HepG2 (cell line): Measurements from ENCODE around the gene CCDC66. TPM values are rescaled to one million over a fixed set of nuclear protein-coding genes. Genes with fewer than 3 reads are reported as not detected.

ENCODE experiments used
- AHR ChIP-seq: IDR thresholded peaks from 2 replicates; pipeline ENCODE4 v1.6.1; 2018; ENCODE audit warnings: missing genetic modification reagents, missing compliant biosample characterization
- BRD4 ChIP-seq: sonication (generic); formaldehyde crosslinking; IDR thresholded peaks from 2 replicates; pipeline ENCODE4 v1.4.0; 2020; ENCODE audit warnings: missing genetic modification reagents
- CBX5 ChIP-seq: sonication (generic); formaldehyde crosslinking; IDR thresholded peaks from 2 replicates; pipeline ENCODE4 v1.4.0; 2020; ENCODE audit warnings: missing genetic modification reagents, borderline replicate concordance
- FIP1L1 ChIP-seq: fragments of 200-400 bp; formaldehyde crosslinking; IDR thresholded peaks from 2 replicates; pipeline ENCODE4 v1.6.1; 2018; ENCODE audit warnings: low read depth, mild to moderate bottlenecking, low read length, moderate library complexity, borderline replicate concordance; ENCODE audit not compliant: insufficient read depth
- FOXK1 ChIP-seq: sonication (generic); formaldehyde crosslinking; IDR thresholded peaks from 2 replicates; pipeline ENCODE4 v1.4.0; 2020; ENCODE audit warnings: low read depth, missing genetic modification reagents, borderline replicate concordance
- KDM6A ChIP-seq: IDR thresholded peaks from 2 replicates; pipeline ENCODE4 v1.6.1; 2016; ENCODE audit warnings: low read depth
- NFE2 ChIP-seq: sonication (generic); formaldehyde crosslinking; IDR thresholded peaks from 2 replicates; pipeline ENCODE4 v1.4.0; 2020; ENCODE audit warnings: missing genetic modification reagents
- NFRKB ChIP-seq: fragments of 450-650 bp; IDR thresholded peaks from 2 replicates; pipeline ENCODE4 v1.6.1; 2017
- NKX3-1 ChIP-seq: sonication (generic); formaldehyde crosslinking; IDR thresholded peaks from 2 replicates; pipeline ENCODE4 v1.5.0; 2020; ENCODE audit warnings: missing genetic modification reagents
- PHB2 ChIP-seq: fragments of 450-650 bp; IDR thresholded peaks from 2 replicates; pipeline ENCODE4 v1.6.1; 2018; ENCODE audit not compliant: partially characterized antibody
- POGZ ChIP-seq: sonication (generic); formaldehyde crosslinking; IDR thresholded peaks from 2 replicates; pipeline ENCODE4 v1.4.0; 2020; ENCODE audit warnings: mild to moderate bottlenecking, missing genetic modification reagents
- RARA ChIP-seq: IDR thresholded peaks from 2 replicates; pipeline ENCODE4 v1.6.1; 2016; ENCODE audit warnings: missing genetic modification reagents, missing compliant biosample characterization
- REXO4 ChIP-seq: sonication (generic); formaldehyde crosslinking; IDR thresholded peaks from 2 replicates; pipeline ENCODE4 v1.8.0; 2022; ENCODE audit warnings: missing genetic modification reagents, mild to moderate bottlenecking, borderline replicate concordance
- RFXANK ChIP-seq: IDR thresholded peaks from 2 replicates; pipeline ENCODE4 v1.6.1; 2016
- SMC3 ChIP-seq: IDR thresholded peaks from 2 replicates; pipeline ENCODE4 v1.6.1; 2011; ENCODE audit warnings: low read length, improper control_type of control experiment
- TCF7L2 ChIP-seq: IDR thresholded peaks from 2 replicates; pipeline ENCODE4 v1.6.1; 2011; ENCODE audit warnings: mild to moderate bottlenecking, low read depth, low read length, moderate library complexity
- TOE1 ChIP-seq: sonication (generic); formaldehyde crosslinking; IDR thresholded peaks from 2 replicates; pipeline ENCODE4 v1.4.0; 2020; ENCODE audit warnings: mild to moderate bottlenecking, missing genetic modification reagents
- TP53 ChIP-seq: sonication (generic); formaldehyde crosslinking; conservative IDR thresholded peaks from 2 replicates; pipeline ENCODE4 v1.4.0; 2020; ENCODE audit warnings: missing genetic modification reagents
- ZBTB42 ChIP-seq: sonication (generic); formaldehyde crosslinking; IDR thresholded peaks from 2 replicates; pipeline ENCODE4 v1.5.0; 2020; ENCODE audit warnings: mild to moderate bottlenecking, missing genetic modification reagents
- ZFX ChIP-seq: sonication (generic); formaldehyde crosslinking; IDR thresholded peaks from 2 replicates; pipeline ENCODE4 v1.4.0; 2020; ENCODE audit warnings: mild to moderate bottlenecking, low read depth, missing genetic modification reagents, moderate library complexity
- ZIK1 ChIP-seq: sonication (generic); formaldehyde crosslinking; IDR thresholded peaks from 2 replicates; pipeline ENCODE4 v1.5.0; 2020; ENCODE audit warnings: mild to moderate bottlenecking, low read depth, missing genetic modification reagents, borderline replicate concordance
- ZNF570 ChIP-seq: sonication (generic); formaldehyde crosslinking; IDR thresholded peaks from 2 replicates; pipeline ENCODE4 v1.4.0; 2020; ENCODE audit warnings: mild to moderate bottlenecking, missing genetic modification reagents, borderline replicate concordance
- ZNF652 ChIP-seq: IDR thresholded peaks from 2 replicates; pipeline ENCODE4 v1.6.1; 2016; ENCODE audit warnings: low read depth, borderline replicate concordance
- ZNF83 ChIP-seq: sonication (generic); formaldehyde crosslinking; IDR thresholded peaks from 2 replicates; pipeline ENCODE4 v1.4.0; 2020; ENCODE audit warnings: missing genetic modification reagents, mild to moderate bottlenecking, borderline replicate concordance
- polyA plus RNA-seq, 8 experiments: library from polyadenylated mRNA; depleted of rRNA in 3 of 8; stranded (reverse) in 7 of 8; unstranded in 1 of 8; fragments of >200 nt; fragmentation: Illumina TruSeq in 4 of 8; extraction: Trizol in 4 of 8; gene quantifications; 2 replicates each; pipeline versions ENCODE4 v1.2.1 to v1.2.3, GENCODE V29; 2011 to 2016; ENCODE audit warnings: low read depth in 4 of 8, missing spikeins in 1 of 8, mixed read lengths in 1 of 8; ENCODE audit not compliant: insufficient read depth in 1 of 8
- total RNA-seq, 5 experiments: library from RNA; depleted of rRNA; stranded (reverse); fragments of >200 nt; fragmentation: Illumina TruSeq; extraction: Trizol; gene quantifications; 2 replicates each; pipeline ENCODE4 v1.2.3, GENCODE V29; 2016; ENCODE audit warnings: low read depth in 1 of 5
- TF ChIP-seq, protein P1 (sequence below): sonication (generic); formaldehyde crosslinking; IDR thresholded peaks from 2 replicates; pipeline ENCODE4 v1.8.0; 2022; ENCODE audit warnings: mild to moderate bottlenecking, missing genetic modification reagents, borderline replicate concordance
- TF ChIP-seq, protein P2 (sequence below): sonication (generic); formaldehyde crosslinking; IDR thresholded peaks from 2 replicates; pipeline ENCODE4 v1.8.0; 2022; ENCODE audit warnings: low read depth, missing genetic modification reagents
- TF ChIP-seq, protein P3 (sequence below): sonication (generic); formaldehyde crosslinking; IDR thresholded peaks from 2 replicates; pipeline ENCODE4 v1.8.0; 2022; ENCODE audit warnings: missing genetic modification reagents, low read depth, mild to moderate bottlenecking, borderline replicate concordance
- TF ChIP-seq, protein P4 (sequence below): sonication (generic); IDR thresholded peaks from 2 replicates; pipeline ENCODE4 v1.6.1; 2016; ENCODE audit warnings: low read depth, borderline replicate concordance

CCDC66 gene
- total and polyA plus RNA-seq, 2 of the 13 experiments (the other 11 are each of a cell fraction or from before 2014, with no cell fraction given) = 8.4 to 19.9 TPM

GRCh38 chr3:56556908-56557830 is at the start of gene CCDC66 (continued):
- TF ChIP-seq, protein P1, sequence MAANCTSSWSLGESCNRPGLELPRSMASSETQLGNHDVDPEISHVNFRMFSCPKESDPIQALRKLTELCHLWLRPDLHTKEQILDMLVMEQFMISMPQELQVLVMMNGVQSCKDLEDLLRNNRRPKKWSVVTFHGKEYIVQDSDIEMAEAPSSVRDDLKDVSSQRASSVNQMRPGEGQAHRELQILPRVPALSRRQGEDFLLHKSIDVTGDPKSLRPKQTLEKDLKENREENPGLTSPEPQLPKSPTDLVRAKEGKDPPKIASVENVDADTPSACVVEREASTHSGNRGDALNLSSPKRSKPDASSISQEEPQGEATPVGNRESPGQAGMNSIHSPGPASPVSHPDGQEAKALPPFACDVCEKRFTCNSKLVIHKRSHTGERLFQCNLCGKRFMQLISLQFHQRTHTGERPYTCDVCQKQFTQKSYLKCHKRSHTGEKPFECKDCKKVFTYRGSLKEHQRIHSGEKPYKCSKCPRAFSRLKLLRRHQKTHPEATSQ (CRISPR knock-in tag) = no peak
- TF ChIP-seq NFRKB (no peak), ZNF83 (no peak), SMC3 (no peak), NFE2 (CRISPR knock-in tag) (no peak), FIP1L1 (no peak), ZIK1 (no peak; the same call in 1 of the 2 replicates), TP53 (CRISPR knock-in tag) (no peak), ZNF652 (CRISPR knock-in tag) (no peak), AHR (no peak), TCF7L2 (no peak), PHB2 (no peak), NKX3-1 (CRISPR knock-in tag) (0 out of 2 replicates have a peak, but pooled peaks have one; percentile 53), BRD4 (no peak), FOXK1 (peak; percentile 95; the same call in 1 of the 2 replicates), RFXANK (CRISPR knock-in tag) (no peak), RARA (CRISPR knock-in tag) (no peak; the same call in 1 of the 2 replicates), ZBTB42 (no peak), ZFX (CRISPR knock-in tag) (peak; percentile 90), ZNF570 (CRISPR knock-in tag) (no peak), REXO4 (CRISPR knock-in tag) (0 out of 2 replicates have a peak, but pooled peaks have one; percentile 35), TOE1 (no peak), CBX5 (CRISPR knock-in tag) (no peak), KDM6A (no peak), POGZ (CRISPR knock-in tag) (peak; percentile 92)
- TF ChIP-seq, protein P2, sequence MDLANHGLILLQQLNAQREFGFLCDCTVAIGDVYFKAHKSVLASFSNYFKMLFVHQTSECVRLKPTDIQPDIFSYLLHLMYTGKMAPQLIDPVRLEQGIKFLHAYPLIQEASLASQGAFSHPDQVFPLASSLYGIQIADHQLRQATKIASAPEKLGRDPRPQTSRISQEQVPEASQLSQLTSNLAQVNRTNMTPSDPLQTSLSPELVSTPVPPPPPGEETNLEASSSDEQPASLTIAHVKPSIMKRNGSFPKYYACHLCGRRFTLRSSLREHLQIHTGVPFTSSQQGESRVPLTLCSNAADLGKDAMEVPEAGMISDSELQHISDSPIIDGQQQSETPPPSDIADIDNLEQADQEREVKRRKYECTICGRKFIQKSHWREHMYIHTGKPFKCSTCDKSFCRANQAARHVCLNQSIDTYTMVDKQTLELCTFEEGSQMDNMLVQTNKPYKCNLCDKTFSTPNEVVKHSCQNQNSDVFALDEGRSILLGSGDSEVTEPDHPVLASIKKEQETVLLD (CRISPR knock-in tag) = no peak
- TF ChIP-seq, protein P3, sequence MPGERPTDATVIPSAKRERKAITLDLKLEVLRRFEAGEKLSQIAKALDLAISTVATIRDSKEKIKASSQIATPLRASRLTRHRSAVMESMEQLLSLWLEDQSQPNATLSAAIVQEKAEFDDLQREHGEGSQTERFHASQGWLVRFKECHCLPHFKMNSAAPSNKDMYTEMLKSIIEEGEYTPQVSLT = no peak
- TF ChIP-seq, protein P4, sequence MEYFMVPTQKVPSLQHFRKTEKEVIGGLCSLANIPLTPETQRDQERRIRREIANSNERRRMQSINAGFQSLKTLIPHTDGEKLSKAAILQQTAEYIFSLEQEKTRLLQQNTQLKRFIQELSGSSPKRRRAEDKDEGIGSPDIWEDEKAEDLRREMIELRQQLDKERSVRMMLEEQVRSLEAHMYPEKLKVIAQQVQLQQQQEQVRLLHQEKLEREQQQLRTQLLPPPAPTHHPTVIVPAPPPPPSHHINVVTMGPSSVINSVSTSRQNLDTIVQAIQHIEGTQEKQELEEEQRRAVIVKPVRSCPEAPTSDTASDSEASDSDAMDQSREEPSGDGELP = no peak
